HepG2 (cell line): ENCODE measurements around the gene REEP3. TPM values are rescaled to one million over a fixed set of nuclear protein-coding genes. Genes with fewer than 3 reads are reported as not detected.

Source experiments
- ARID3A ChIP-seq: IDR thresholded peaks from 2 replicates; pipeline ENCODE4 v1.6.1; 2012; ENCODE audit warnings: low read depth, low read length, improper control_type of control experiment
- EP300 ChIP-seq, 3 experiments: sonication (generic) in 1 of 3; formaldehyde crosslinking in 1 of 3; IDR thresholded peaks; 2 replicates each; pipeline versions ENCODE4 v1.5.1 to v1.6.1; 2011 to 2020; ENCODE audit warnings: low read depth in 2 of 3, low read length in 2 of 3, borderline replicate concordance in 1 of 3, improper control_type of control experiment in 1 of 3, mild to moderate bottlenecking in 1 of 3, missing genetic modification reagents in 1 of 3, moderate library complexity in 1 of 3
- HNF4G ChIP-seq, 2 experiments: sonication (generic) in 1 of 2; formaldehyde crosslinking in 1 of 2; IDR thresholded peaks; 2 replicates each; pipeline versions ENCODE4 v1.4.0 to v1.6.1; 2011 to 2020; ENCODE audit warnings: borderline replicate concordance in 2 of 2, low read depth in 2 of 2, mild to moderate bottlenecking in 2 of 2, low read length in 1 of 2, missing genetic modification reagents in 1 of 2, moderate library complexity in 1 of 2
- IRX3 ChIP-seq: sonication (generic); formaldehyde crosslinking; IDR thresholded peaks from 2 replicates; pipeline ENCODE4 v1.8.1; 2023; ENCODE audit warnings: mild to moderate bottlenecking, low read depth, missing genetic modification reagents, borderline replicate concordance
- JUND ChIP-seq: sonication (generic); formaldehyde crosslinking; IDR thresholded peaks from 2 replicates; pipeline ENCODE4 v1.8.0; 2022; ENCODE audit warnings: mild to moderate bottlenecking, missing genetic modification reagents
- MAX ChIP-seq: IDR thresholded peaks from 2 replicates; pipeline ENCODE4 v1.6.1; 2012; ENCODE audit warnings: inconsistent platforms
- MBNL3 ChIP-seq: fragments of 250-450 bp; sonication (Bioruptor Pico); conservative IDR thresholded peaks from 2 replicates; pipeline ENCODE4 v1.8.0; 2022; ENCODE audit warnings: mild to moderate bottlenecking, inconsistent platforms
- SALL1 ChIP-seq: sonication (generic); formaldehyde crosslinking; IDR thresholded peaks from 2 replicates; pipeline ENCODE4 v1.8.0; 2022; ENCODE audit warnings: mild to moderate bottlenecking, missing genetic modification reagents
- SAP130 ChIP-seq: IDR thresholded peaks from 2 replicates; pipeline ENCODE4 v1.6.1; 2016; ENCODE audit warnings: low read depth
- SIX4 ChIP-seq: sonication (generic); formaldehyde crosslinking; IDR thresholded peaks from 2 replicates; pipeline ENCODE4 v1.4.0; 2020; ENCODE audit warnings: missing genetic modification reagents
- SOX13 ChIP-seq, 3 experiments: fragments of 450-650 bp in 1 of 3; sonication (generic) in 1 of 3; formaldehyde crosslinking in 1 of 3; IDR thresholded peaks in 2 of 3; conservative IDR thresholded peaks in 1 of 3; 2 replicates each; pipeline versions ENCODE4 v1.5.0 to v1.6.1; 2016 to 2020; ENCODE audit warnings: antibody characterized with exemption in 1 of 3, mild to moderate bottlenecking in 1 of 3, missing compliant biosample characterization in 1 of 3, missing genetic modification reagents in 1 of 3, moderate library complexity in 1 of 3
- XBP1 ChIP-seq: sonication (generic); formaldehyde crosslinking; IDR thresholded peaks from 2 replicates; pipeline ENCODE4 v1.5.0; 2020; ENCODE audit warnings: missing genetic modification reagents
- ZNF136 ChIP-seq: sonication (generic); formaldehyde crosslinking; IDR thresholded peaks from 2 replicates; pipeline ENCODE4 v1.8.1; 2022; ENCODE audit warnings: low read depth, mild to moderate bottlenecking, moderate library complexity, missing genetic modification reagents
- ZNF644 ChIP-seq: IDR thresholded peaks from 2 replicates; pipeline ENCODE4 v1.6.1; 2016; ENCODE audit warnings: low read depth
- ZNF766 ChIP-seq: sonication (generic); formaldehyde crosslinking; IDR thresholded peaks from 2 replicates; pipeline ENCODE4 v1.5.0; 2020; ENCODE audit warnings: missing genetic modification reagents, borderline replicate concordance
- ZNF792 ChIP-seq: IDR thresholded peaks from 2 replicates; pipeline ENCODE4 v1.6.1; 2016
- polyA plus RNA-seq, 8 experiments: library from polyadenylated mRNA; depleted of rRNA in 3 of 8; stranded (reverse) in 7 of 8; unstranded in 1 of 8; fragments of >200 nt; fragmentation: Illumina TruSeq in 4 of 8; extraction: Trizol in 4 of 8; gene quantifications; 2 replicates each; pipeline versions ENCODE4 v1.2.1 to v1.2.3, GENCODE V29; 2011 to 2016; ENCODE audit warnings: low read depth in 4 of 8, missing spikeins in 1 of 8, mixed read lengths in 1 of 8; ENCODE audit not compliant: insufficient read depth in 1 of 8
- total RNA-seq, 5 experiments: library from RNA; depleted of rRNA; stranded (reverse); fragments of >200 nt; fragmentation: Illumina TruSeq; extraction: Trizol; gene quantifications; 2 replicates each; pipeline ENCODE4 v1.2.3, GENCODE V29; 2016; ENCODE audit warnings: low read depth in 1 of 5
- TF ChIP-seq, protein P1 (sequence below): IDR thresholded peaks from 2 replicates; pipeline ENCODE4 v1.6.1; 2016; ENCODE audit warnings: low read depth

REEP3 gene
- total and polyA plus RNA-seq, 2 of the 13 experiments (the other 11 are each of a cell fraction or from before 2014, with no cell fraction given) = 7.1 to 31.4 TPM

- 0 out of 2 replicates have a peak, but pooled peaks have one; percentile 17 for TF ChIP-seq MAX
- TF ChIP-seq XBP1 (CRISPR knock-in tag) = no peak
- peak; percentile 98 for TF ChIP-seq ZNF644 (CRISPR knock-in tag)
- TF ChIP-seq SAP130 (CRISPR knock-in tag) = peak; percentile 34; the same call in 1 of the 2 replicates
- peak; percentile 41; the same call in 1 of the 2 replicates for TF ChIP-seq ARID3A
- TF ChIP-seq, protein P1, sequence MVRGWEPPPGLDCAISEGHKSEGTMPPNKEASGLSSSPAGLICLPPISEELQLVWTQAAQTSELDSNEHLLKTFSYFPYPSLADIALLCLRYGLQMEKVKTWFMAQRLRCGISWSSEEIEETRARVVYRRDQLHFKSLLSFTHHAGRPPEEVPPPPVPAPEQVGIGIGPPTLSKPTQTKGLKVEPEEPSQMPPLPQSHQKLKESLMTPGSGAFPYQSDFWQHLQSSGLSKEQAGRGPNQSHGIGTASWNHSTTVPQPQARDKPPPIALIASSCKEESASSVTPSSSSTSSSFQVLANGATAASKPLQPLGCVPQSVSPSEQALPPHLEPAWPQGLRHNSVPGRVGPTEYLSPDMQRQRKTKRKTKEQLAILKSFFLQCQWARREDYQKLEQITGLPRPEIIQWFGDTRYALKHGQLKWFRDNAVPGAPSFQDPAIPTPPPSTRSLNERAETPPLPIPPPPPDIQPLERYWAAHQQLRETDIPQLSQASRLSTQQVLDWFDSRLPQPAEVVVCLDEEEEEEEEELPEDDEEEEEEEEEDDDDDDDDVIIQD (CRISPR knock-in tag) = peak; percentile 90
- TF ChIP-seq JUND = no peak
- TF ChIP-seq MBNL3 (CRISPR knock-in tag) = no peak
- no peak; the same call in 1 of the 2 replicates for TF ChIP-seq SALL1 (CRISPR knock-in tag)
- TF ChIP-seq SOX13 (IDR thresholded peaks at IDR 0.05) = no peak
- TF ChIP-seq SOX13 (CRISPR knock-in tag; conservative IDR thresholded peaks at IDR 0.05 in 1 of 2, IDR thresholded peaks at IDR 0.05 in 1 of 2) = peak in 1 of 2 experiments; percentile 60; a peak in 1 of 4 replicates
- TF ChIP-seq ZNF136 = no peak
- TF ChIP-seq HNF4G (IDR thresholded peaks at IDR 0.05; ENCODE audit: borderline replicate concordance, low read depth, low read length) = peak; percentile 78
- no peak for TF ChIP-seq HNF4G (CRISPR knock-in tag; IDR thresholded peaks at IDR 0.05; ENCODE audit: borderline replicate concordance, low read depth)
- no peak for TF ChIP-seq ZNF792
- no peak for TF ChIP-seq SIX4 (CRISPR knock-in tag)
- peak in 1 of 2 experiments; percentile 59; a peak in 1 of 4 replicates for TF ChIP-seq EP300 (IDR thresholded peaks at IDR 0.05; ENCODE audit: low read depth in 2 of 2, low read length in 2 of 2)
- TF ChIP-seq EP300 (CRISPR knock-in tag; IDR thresholded peaks at IDR 0.05; ENCODE audit: borderline replicate concordance) = peak; percentile 44; the same call in 1 of the 2 replicates
- TF ChIP-seq ZNF766 (CRISPR knock-in tag) = no peak
- no peak for TF ChIP-seq IRX3 (CRISPR knock-in tag)
These were observed 14.6 kb upstream of the REEP3 start (continued) for GRCh38 chr10:63506554-63506953.
